ENCODE measurements around the gene UBE2M.

Gene UBE2M

DNA sequence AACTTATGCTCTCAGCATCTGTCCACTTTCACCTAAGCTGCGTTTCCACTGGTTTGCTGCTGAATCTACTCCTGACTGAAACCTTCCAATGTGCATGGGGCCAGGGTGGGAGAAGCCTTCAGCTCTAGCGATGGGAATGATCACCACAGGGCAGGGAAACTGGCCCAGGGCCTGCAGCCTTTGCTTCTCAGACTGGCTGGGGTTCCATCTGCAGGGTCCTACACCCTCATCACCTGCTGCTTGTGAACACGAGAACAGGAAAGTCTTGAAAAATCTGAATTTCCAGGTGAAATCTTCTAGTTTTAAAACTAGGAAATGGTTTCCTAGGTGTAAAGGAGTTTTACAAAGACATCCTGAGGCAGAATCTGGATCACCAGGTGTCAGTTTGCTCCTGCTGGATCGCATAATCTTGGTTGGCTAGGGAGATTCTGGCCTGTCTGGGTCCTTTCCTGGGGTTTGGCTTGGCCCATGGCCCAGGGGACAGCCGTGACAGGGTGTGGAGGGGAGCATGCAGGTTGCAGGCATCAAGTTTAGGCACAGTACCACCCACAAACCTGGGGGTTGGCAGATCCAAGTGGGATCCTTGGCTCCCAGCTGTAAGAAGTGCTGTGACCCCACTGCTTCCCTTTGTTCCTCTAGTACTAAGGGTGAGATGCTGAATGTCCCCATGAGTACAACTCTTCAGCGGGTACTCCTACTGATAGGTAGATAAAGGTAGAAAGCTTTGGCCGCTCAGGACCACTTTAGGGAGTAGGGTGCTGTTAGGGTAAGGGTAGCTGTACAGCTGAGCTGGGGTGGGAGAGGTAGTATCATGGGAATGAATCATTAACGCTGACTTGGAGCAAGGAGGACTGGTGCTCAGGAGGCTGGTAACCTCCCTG is 1.8 kb upstream of the UBE2M start:
- TF ChIP-seq SUZ12 (IDR thresholded peaks at IDR 0.05) (no peak), ELF4 (IDR thresholded peaks at IDR 0.05) (no peak), CTBP1 (IDR thresholded peaks at IDR 0.05; ENCODE audit: borderline replicate concordance) (no peak), FOXM1 (IDR thresholded peaks at IDR 0.05; ENCODE audit: borderline replicate concordance) (no peak), ARNT (IDR thresholded peaks at IDR 0.05) (no peak), HDGF (IDR thresholded peaks at IDR 0.05; ENCODE audit: borderline replicate concordance) (no peak), BHLHE40 (IDR thresholded peaks at IDR 0.05; ENCODE audit: borderline replicate concordance) (no peak), L3MBTL2 (conservative IDR thresholded peaks at IDR 0.05) (no peak), TARDBP (IDR thresholded peaks at IDR 0.05) (no peak), NFRKB (IDR thresholded peaks at IDR 0.05) (no peak)
- TF ChIP-seq, protein P1, sequence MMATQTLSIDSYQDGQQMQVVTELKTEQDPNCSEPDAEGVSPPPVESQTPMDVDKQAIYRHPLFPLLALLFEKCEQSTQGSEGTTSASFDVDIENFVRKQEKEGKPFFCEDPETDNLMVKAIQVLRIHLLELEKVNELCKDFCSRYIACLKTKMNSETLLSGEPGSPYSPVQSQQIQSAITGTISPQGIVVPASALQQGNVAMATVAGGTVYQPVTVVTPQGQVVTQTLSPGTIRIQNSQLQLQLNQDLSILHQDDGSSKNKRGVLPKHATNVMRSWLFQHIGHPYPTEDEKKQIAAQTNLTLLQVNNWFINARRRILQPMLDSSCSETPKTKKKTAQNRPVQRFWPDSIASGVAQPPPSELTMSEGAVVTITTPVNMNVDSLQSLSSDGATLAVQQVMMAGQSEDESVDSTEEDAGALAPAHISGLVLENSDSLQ (IDR thresholded peaks at IDR 0.05): no peak
- POLR2A ChIA-PET: interaction anchor here (0.6 to 5.4 kb wide), 17 partner anchors 8 to 233 kb away, joined by 3 to 58 read pairs (median 5); partner anchors contain the start of genes MZF1, TRIM28, ZBTB45 and ZNF324B
- DNase-seq (ENCODE audit: extremely low spot score): no peak
- CTCF ChIA-PET: no interaction called here

DNA sequence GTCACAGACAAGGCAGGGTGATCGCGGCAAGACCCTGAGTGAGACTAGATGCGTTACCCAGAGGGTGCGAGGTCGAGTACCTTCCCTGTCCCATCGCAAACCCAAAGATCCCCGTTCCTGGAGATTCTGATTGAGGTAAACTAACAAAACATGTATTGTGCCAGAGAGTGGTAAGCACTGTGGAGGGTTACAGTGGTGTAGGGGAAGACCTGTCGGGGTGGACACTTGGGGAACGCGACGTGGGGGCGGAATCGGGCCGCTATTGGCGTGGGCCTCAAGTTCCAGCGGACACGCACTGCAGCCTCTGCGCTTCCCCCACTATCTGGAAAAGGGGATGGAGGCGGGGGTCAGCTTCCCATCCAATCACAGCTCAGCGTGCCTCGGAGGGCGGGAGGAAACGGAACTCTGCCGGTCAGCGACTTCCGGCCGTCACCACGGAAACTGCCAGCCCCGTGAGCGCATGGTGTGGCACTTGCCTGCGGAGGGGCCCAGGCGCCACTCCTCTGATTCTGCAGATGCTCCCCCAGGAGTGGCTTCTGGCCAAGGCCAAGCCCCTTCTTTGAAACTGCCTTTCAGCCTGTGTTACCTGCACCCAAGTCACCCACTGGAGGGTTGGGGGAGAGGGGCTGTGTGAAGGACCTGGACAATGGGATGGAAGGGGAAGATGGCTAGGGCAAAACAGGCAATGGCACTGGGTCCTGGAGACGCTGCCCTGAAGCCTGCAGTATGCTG is 1.0 kb upstream of the UBE2M start:
- CTCF ChIA-PET: no interaction called here
- DNase-seq (ENCODE audit: extremely low spot score): peak; percentile 87
- TF ChIP-seq HDGF (IDR thresholded peaks at IDR 0.05; ENCODE audit: borderline replicate concordance) (peak; percentile 40; the same call in 1 of the 2 replicates), SP1 (IDR thresholded peaks at IDR 0.05) (no peak), NFRKB (IDR thresholded peaks at IDR 0.05) (peak; percentile 54; the same call in 1 of the 2 replicates), ELF4 (IDR thresholded peaks at IDR 0.05) (peak; percentile 12; the same call in 1 of the 2 replicates), FOXM1 (IDR thresholded peaks at IDR 0.05; ENCODE audit: borderline replicate concordance) (no peak), L3MBTL2 (conservative IDR thresholded peaks at IDR 0.05) (peak; percentile 98)
- POLR2A ChIA-PET: interaction anchor here (0.6 to 5.4 kb wide), 16 partner anchors 8 to 233 kb away, joined by 3 to 58 read pairs (median 4); partner anchors contain the start of genes MZF1, TRIM28, ZBTB45 and ZNF324B

DNA sequence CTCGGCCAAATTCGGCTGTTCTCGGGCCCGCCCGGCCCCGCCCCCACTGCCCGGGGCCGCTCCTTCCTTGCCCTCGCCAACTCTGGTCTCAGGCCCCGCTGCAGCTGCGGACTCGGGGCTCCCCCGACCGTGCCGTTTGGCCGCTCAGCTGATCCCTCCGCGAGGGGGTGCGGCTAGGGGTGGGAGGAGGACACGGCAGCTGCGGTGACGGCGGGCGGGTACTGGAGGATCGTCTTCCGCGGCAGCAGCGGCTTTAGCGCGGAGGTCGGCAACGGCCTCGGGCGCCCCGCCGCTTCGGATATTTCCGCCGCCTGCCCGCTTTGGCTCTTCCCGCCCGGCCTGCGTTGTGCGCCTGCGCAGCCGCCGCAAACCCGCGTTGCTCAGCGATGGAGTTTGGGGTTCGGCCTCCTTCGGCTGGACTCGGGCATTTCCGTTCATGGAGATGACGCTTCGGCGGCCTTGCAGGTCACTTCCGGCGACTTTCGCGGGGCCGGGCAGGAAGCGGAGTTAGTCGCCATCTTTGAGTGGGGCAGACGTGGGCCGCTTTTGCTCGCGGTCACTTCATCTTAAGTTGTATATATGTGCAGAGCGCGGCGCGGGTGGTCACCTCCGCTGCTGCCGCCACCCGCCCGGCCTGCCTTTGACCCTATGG is 338 bp upstream of the UBE2M start:
- DNase-seq (ENCODE audit: extremely low spot score): peak; percentile 94
- POLR2A ChIA-PET: interaction anchor here (0.9 to 5.4 kb wide), 17 partner anchors 9 to 232 kb away, joined by 3 to 58 read pairs (median 5); partner anchors contain the start of genes MZF1, TRIM28, ZBTB45 and ZNF324B
- CTCF ChIA-PET: no interaction called here
- TF ChIP-seq LEF1 (IDR thresholded peaks at IDR 0.05; ENCODE audit: borderline replicate concordance) (no peak; the same call in 1 of the 2 replicates), HDGF (IDR thresholded peaks at IDR 0.05; ENCODE audit: borderline replicate concordance) (0 out of 2 replicates have a peak, but pooled peaks have one; percentile 21)

DNA sequence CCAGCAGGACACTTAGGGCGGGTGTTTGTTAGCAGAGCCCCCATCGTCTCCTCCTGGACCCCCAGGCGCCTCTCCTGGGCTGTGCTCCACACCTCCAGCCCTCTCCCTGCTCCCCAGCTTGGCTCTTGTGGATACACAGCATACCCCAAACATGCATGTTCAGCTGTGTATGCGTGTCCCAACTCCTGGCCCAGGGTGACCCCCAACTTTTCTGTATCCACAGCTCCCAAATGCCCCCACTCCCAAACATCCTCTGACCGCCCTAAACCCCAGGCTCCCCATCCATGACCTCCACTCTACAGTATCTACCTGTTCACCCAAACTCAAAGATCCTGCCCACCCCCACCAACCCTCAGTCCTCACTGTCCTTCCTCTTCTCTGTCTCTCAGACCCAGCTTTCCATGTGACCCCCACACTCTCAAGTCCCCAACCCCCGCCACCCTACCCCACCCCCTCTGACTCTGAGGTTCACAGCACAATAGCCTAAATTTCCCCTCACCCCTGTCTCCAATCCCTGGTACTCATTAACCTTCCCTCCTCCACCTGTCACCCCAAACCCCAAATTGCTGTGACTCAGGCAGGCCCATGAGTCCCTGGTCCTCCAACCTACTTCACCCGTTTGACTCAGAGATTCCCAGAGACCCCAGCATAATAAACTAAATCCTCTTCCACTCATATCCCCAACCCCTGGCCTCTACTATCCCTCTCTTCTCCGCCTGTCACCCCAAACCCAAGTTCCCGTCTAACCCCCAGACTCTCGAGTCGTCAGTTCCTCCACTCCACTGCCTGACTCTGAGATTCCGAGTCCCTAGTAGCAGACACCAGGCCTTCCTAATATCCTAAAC is 968 bp downstream of the UBE2M start:
- POLR2A ChIA-PET: interaction anchor here (0.8 to 5.4 kb wide), 7 partner anchors 8 to 37 kb away, joined by 3 to 58 read pairs (median 5); partner anchors contain the start of genes TRIM28 and ZBTB45
- CTCF ChIA-PET: no interaction called here
- TF ChIP-seq CTBP1 (IDR thresholded peaks at IDR 0.05; ENCODE audit: borderline replicate concordance) (no peak), SP1 (IDR thresholded peaks at IDR 0.05) (no peak), LEF1 (IDR thresholded peaks at IDR 0.05; ENCODE audit: borderline replicate concordance) (no peak), BHLHE40 (IDR thresholded peaks at IDR 0.05; ENCODE audit: borderline replicate concordance) (no peak)
- DNase-seq (ENCODE audit: extremely low spot score): no peak

DNA sequence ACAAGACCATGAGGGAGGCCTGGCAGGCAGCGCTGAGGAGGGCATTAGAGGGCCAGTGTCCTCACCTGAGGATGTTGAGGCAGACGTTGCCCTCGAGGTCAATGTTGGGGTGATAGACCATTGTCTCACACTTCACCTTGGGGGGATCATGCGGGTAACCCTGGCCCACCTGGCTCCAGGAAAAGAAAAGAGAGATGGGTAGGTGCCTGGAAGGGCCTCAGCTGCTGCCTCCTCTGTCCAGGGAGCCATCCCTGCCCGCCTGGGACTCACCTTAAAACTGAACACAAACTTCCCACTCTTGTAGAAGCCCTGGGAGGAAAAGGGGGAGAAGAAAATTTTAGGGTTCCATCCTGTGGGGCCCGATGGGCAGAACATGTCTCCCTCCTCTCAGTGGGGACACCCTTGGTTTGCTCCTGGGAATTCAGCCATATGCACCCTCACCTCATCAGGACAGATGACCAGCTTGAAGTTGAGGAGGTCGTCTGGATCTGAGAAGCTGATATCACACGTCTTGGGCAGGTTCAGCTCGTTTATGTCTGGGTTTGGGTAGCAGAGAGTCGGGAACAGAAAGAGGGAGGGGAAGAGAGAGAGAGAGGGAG is 1.7 kb downstream of the UBE2M start:
- ChIA-PET CTCF (no interaction called here), POLR2A (interaction anchor here (0.8 to 5.4 kb wide), 5 partner anchors 10 to 36 kb away, joined by 3 to 58 read pairs (median 6); partner anchors contain the start of genes TRIM28 and ZBTB45)
- TF ChIP-seq L3MBTL2 (conservative IDR thresholded peaks at IDR 0.05) (no peak), BHLHE40 (IDR thresholded peaks at IDR 0.05; ENCODE audit: borderline replicate concordance) (no peak), TARDBP (IDR thresholded peaks at IDR 0.05) (no peak), FOXA1 (IDR thresholded peaks at IDR 0.05) (no peak), LEF1 (IDR thresholded peaks at IDR 0.05; ENCODE audit: borderline replicate concordance) (no peak), FOXM1 (IDR thresholded peaks at IDR 0.05; ENCODE audit: borderline replicate concordance) (no peak), ARNT (IDR thresholded peaks at IDR 0.05) (no peak), CTBP1 (IDR thresholded peaks at IDR 0.05; ENCODE audit: borderline replicate concordance) (no peak), SUZ12 (IDR thresholded peaks at IDR 0.05) (no peak), SP1 (IDR thresholded peaks at IDR 0.05) (no peak), NFRKB (IDR thresholded peaks at IDR 0.05) (no peak), HDGF (IDR thresholded peaks at IDR 0.05; ENCODE audit: borderline replicate concordance) (no peak)
- no peak for DNase-seq (ENCODE audit: extremely low spot score)
